Endothelial cell of umbilical vein (primary cell): ENCODE results near the gene EHF. TPM values are rescaled to one million over a fixed set of nuclear protein-coding genes. Genes with fewer than 3 reads are reported as not detected.

Experiments
- BruUV-seq: library from RNA; stranded (reverse); fragments of 400-500 nt; replicated peaks from 2 replicates; lab custom pipeline; 2021; lab: Mats Ljungman, UMichigan
- CTCF ChIA-PET: fragments of 300-600, 350-600 bp; sonication (Branson Sonifier 250); formaldehyde crosslinking; loops from one replicate; lab custom pipeline; 2021; ENCODE audit warnings: antibody characterized with exemption, inconsistent platforms; lab: Charles Lee
- POLR2A ChIA-PET: fragments of 300-600, 350-600 bp; sonication (Branson Sonifier 250); formaldehyde crosslinking; loops from one replicate; lab custom pipeline; 2021; ENCODE audit warnings: antibody characterized with exemption, inconsistent platforms; lab: Charles Lee
- DNase-seq: peaks from one replicate; pipeline ENCODE4 v3.0.0-alpha.2; 2011; ENCODE audit warnings: low read depth, low spot score
- FAIRE-seq: peaks from 2 replicates; lab custom pipeline; 2011; peaks lifted over from hg19 to GRCh38; lab: Jason Lieb, UNC
- H2AFZ ChIP-seq: 2 replicates; pipeline ENCODE4 v1.6.0; 2012; ENCODE audit warnings: low read depth, low read length, control low read depth, inconsistent platforms
- H3K27ac ChIP-seq: 2 replicates; pipeline ENCODE4 v1.5.1; 2011; ENCODE audit warnings: low read depth, mild to moderate bottlenecking, control low read depth, low read length, moderate library complexity; ENCODE audit not compliant: insufficient read depth
- H3K27me3 ChIP-seq, 2 experiments: 2 replicates each; pipeline versions ENCODE4 v1.6.0 to v1.6.1; 2011; ENCODE audit warnings: low read length in 2 of 2, mixed read lengths in 1 of 2; ENCODE audit not compliant: control insufficient read depth in 2 of 2, insufficient read depth in 2 of 2
- H3K36me3 ChIP-seq, 2 experiments: 2 replicates in 1 of 2; 3 replicates in 1 of 2; pipeline ENCODE4 v1.5.1; 2011; ENCODE audit warnings: low read length in 2 of 2, mild to moderate bottlenecking in 1 of 2, moderate library complexity in 1 of 2; ENCODE audit not compliant: control insufficient read depth in 2 of 2, insufficient read depth in 2 of 2; ENCODE audit errors: extremely low read depth in 1 of 2
- H3K4me1 ChIP-seq: 3 replicates; pipeline ENCODE4 v1.5.1; 2011; ENCODE audit warnings: mild to moderate bottlenecking, low read length; ENCODE audit not compliant: control insufficient read depth, insufficient read depth; ENCODE audit errors: extremely low read depth
- H3K4me2 ChIP-seq: 2 replicates; pipeline ENCODE4 v1.6.1; 2011; ENCODE audit warnings: low read length, control low read depth, mixed read lengths; ENCODE audit not compliant: insufficient read depth
- H3K4me3 ChIP-seq, 3 experiments: fragments of 200-600 bp in 1 of 3; sonication (generic), shearing (Covaris generic) in 1 of 3; replicated peaks in 1 of 3; 2 replicates each; pipeline ENCODE4 v1.5.1; 2011 to 2016; ENCODE audit warnings: control low read depth in 3 of 3, low read length in 3 of 3, mild to moderate bottlenecking in 2 of 3, inconsistent platforms in 1 of 3, low read depth in 1 of 3, moderate library complexity in 1 of 3; ENCODE audit not compliant: insufficient read depth in 1 of 3
- H3K79me2 ChIP-seq: 2 replicates; pipeline ENCODE4 v1.6.0; 2012; ENCODE audit warnings: low read length, inconsistent platforms; ENCODE audit not compliant: control insufficient read depth, insufficient read depth
- H3K9ac ChIP-seq: replicated peaks from 2 replicates; pipeline ENCODE3; 2011; ENCODE audit warnings: low read length, control low read depth; ENCODE audit not compliant: insufficient read depth; ENCODE audit errors: extremely low read depth
- H3K9me1 ChIP-seq: replicated peaks from 3 replicates; pipeline ENCODE4 v1.6.0; 2011; ENCODE audit warnings: mild to moderate bottlenecking, low read length; ENCODE audit not compliant: control insufficient read depth, insufficient read depth; ENCODE audit errors: extremely low read depth
- H3K9me3 ChIP-seq: replicated peaks from 2 replicates; pipeline ENCODE4 v1.5.1; 2012; ENCODE audit warnings: low read length, inconsistent platforms; ENCODE audit not compliant: control insufficient read depth, insufficient read depth
- H4K20me1 ChIP-seq: replicated peaks from 2 replicates; pipeline ENCODE3; 2011; ENCODE audit warnings: mild to moderate bottlenecking, low read length; ENCODE audit not compliant: control insufficient read depth, insufficient read depth; ENCODE audit errors: extremely low read depth
- CTCF ChIP-seq, 2 donors: IDR thresholded peaks; 1 replicate in 1 of 2; 2 replicates in 1 of 2; pipeline ENCODE4 v1.5.1; 2011; ENCODE audit warnings: low read length in 2 of 2, mild to moderate bottlenecking in 2 of 2, moderate library complexity in 2 of 2, control low read depth in 1 of 2, inconsistent platforms in 1 of 2, low read depth in 1 of 2; ENCODE audit not compliant: insufficient read depth in 1 of 2; ENCODE audit errors: extremely low read depth in 1 of 2
- EZH2 ChIP-seq: IDR thresholded peaks from 2 replicates; pipeline ENCODE4 v1.6.1; 2012; ENCODE audit warnings: borderline replicate concordance, low read depth, mild to moderate bottlenecking, moderate library complexity, low read length, inconsistent platforms; ENCODE audit not compliant: severe bottlenecking
- FOS ChIP-seq: IDR thresholded peaks from 2 replicates; pipeline ENCODE4 v1.6.1; 2011; ENCODE audit warnings: mild to moderate bottlenecking, low read length, moderate library complexity, borderline replicate concordance; ENCODE audit not compliant: insufficient read depth
- GATA2 ChIP-seq: IDR thresholded peaks from 2 replicates; pipeline ENCODE4 v1.7.0; 2011; ENCODE audit warnings: low read depth, mild to moderate bottlenecking, moderate library complexity, mixed read lengths, low read length; ENCODE audit not compliant: insufficient read length, insufficient read depth
- JUN ChIP-seq: IDR thresholded peaks from 2 replicates; pipeline ENCODE4 v1.6.1; 2011; ENCODE audit warnings: borderline replicate concordance, low read depth; ENCODE audit not compliant: insufficient read length, insufficient read depth
- MYC ChIP-seq: IDR thresholded peaks from one replicate; pipeline ENCODE4 v1.6.1; 2011; ENCODE audit warnings: mild to moderate bottlenecking, low read depth, low read length
- POLR2A ChIP-seq: IDR thresholded peaks from 2 replicates; pipeline ENCODE4 v1.6.1; 2012; ENCODE audit warnings: low read depth, mild to moderate bottlenecking, control low read depth, low read length
- POLR2AphosphoS5 ChIP-seq: IDR thresholded peaks from 2 replicates; pipeline ENCODE4 v1.6.1; 2012; ENCODE audit warnings: low read depth, mild to moderate bottlenecking, control low read depth, low read length, moderate library complexity; ENCODE audit not compliant: insufficient read depth
- dilution Hi-C: fragments of 300-500 bp; cut with MboI; formaldehyde crosslinking; loops from one replicate; pipeline ENCODE4 v1.15.0; 2019; ENCODE audit warnings: low sequenced_read_pairs; ENCODE audit not compliant: extremely low pct_ligation_motif_present
- intact Hi-C: fragments of 100-400 bp; cut with micrococcal nuclease; formaldehyde crosslinking; loops from one replicate; pipeline ENCODE4 v1.10.0; 2022
- polyA plus RNA-seq, 4 experiments: library from polyadenylated mRNA; depleted of rRNA in 3 of 4; stranded (reverse) in 3 of 4; unstranded in 1 of 4; fragments of >200 nt; gene quantifications; 2 replicates each; pipeline versions ENCODE4 v1.2.1 to v1.2.3, GENCODE V29; 2011 to 2012; ENCODE audit warnings: missing spikeins in 1 of 4
- total RNA-seq: library from RNA; stranded (reverse); gene quantifications from 2 replicates; pipeline ENCODE4 v1.2.3, GENCODE V29; 2021
- TF ChIP-seq, protein P1 (sequence below): IDR thresholded peaks from 2 replicates; pipeline ENCODE4 v1.6.1; 2011; ENCODE audit not compliant: insufficient read depth, insufficient read length

Gene EHF
- total and polyA plus RNA-seq, 2 donors (not counting 3 experiments of a cell fraction or from before 2014, with no cell fraction given) = not detected

DNA sequence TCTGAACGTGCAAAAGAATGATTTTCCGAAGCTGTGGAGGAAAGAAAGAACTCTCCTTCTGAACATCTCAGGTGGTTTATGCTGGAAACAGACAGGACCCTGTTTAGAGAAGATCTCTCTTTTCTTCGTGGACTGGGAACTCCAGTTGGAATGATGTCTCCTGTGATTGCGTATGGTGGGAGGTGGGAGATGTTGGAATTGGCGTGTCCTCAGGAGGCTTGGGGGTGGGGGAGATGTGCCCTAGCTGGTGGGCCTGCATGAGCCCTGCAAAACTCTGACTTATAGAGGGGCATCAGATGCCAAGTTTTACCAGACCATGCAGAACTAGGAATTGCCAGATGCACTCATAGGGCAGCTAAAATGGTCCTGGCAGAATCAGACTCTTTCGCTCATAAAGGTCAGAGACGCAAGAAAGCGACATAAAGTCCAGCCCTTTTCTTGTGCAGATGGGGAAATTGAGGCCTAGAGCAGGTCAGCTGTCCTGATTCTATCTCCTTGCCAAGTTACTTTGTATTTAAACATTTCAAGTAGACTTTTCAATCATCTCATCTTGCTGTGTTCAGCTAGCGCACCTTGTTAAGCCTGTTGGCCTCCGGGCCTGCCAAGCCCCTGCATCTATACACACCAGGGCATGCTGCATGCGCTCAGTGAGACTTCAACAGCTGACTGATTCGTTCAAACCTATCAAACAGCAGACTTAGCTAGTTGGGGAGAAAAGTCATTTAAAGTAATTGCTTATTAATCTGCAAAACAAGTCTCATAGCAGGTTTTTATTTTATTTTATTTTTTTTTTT, 34.2 kb upstream of the EHF start:
- Histone ChIP-seq H3K4me2 (no peak overlapping the region), H3K27ac (no peak overlapping the region), H3K4me3 (no peak overlapping the region), H3K4me1 (no peaks in the 10 kb centered on the region), H3K9me1 (no peaks in the 10 kb centered on the region), H4K20me1 (no peaks in the 10 kb centered on the region), H3K9me3 (no peaks in the 10 kb centered on the region), H3K27me3 (peaks cover 3 to 8% of the 10 kb centered on the region in 2 experiments), H3K9ac (no peak overlapping the region), H3K79me2 (no peaks in the 10 kb centered on the region), H2AFZ (no peak overlapping the region), H3K36me3 (no peaks in the 10 kb centered on the region)
- DNase-seq (no peak), FAIRE-seq (no peak)
- ChIA-PET POLR2A (no interaction called here), CTCF (interaction anchor here (0.9 to 3.7 kb wide), 35 partner anchors 8 to 898 kb away, joined by 3 to 90 read pairs (median 5); partner anchors contain the start of genes APIP, ELF5 and PDHX)
- BruUV-seq = no TSS peak
- dilution Hi-C loops (no loop called here), intact Hi-C loops (loop anchor here (1.0 to 10.0 kb wide), 5 partner anchors 204 to 806 kb away; no protein-coding TSS in a partner anchor)
- no peak for TF ChIP-seq EZH2

GRCh38 chr11:34587282-34587677, 33.6 kb upstream of the EHF start:
- no peak overlapping the region for H3K4me2 ChIP-seq
- H3K36me3 ChIP-seq = no peaks in the 10 kb centered on the region
- H2AFZ ChIP-seq = no peak overlapping the region
- H3K79me2 ChIP-seq = no peaks in the 10 kb centered on the region
- H3K9me3 ChIP-seq = no peaks in the 10 kb centered on the region
- H3K27ac ChIP-seq = no peak overlapping the region
- ChIA-PET POLR2A (no interaction called here), CTCF (interaction anchor here (0.6 to 3.7 kb wide), 17 partner anchors 8 to 901 kb away, joined by 3 to 90 read pairs (median 11); partner anchors contain the start of genes APIP and PDHX)
- intact Hi-C loops = loop anchor here (10.0 kb wide), 1 partner anchor 648 kb away; no protein-coding TSS in a partner anchor
- H3K27me3 ChIP-seq = peaks cover 0 to 6% of the 10 kb centered on the region in 2 experiments
- no peaks in the 10 kb centered on the region for H3K9me1 ChIP-seq
- no peak for TF ChIP-seq POLR2A
- TF ChIP-seq FOS = no peak
- no peak for TF ChIP-seq CTCF (IDR thresholded peaks at IDR 0.05; ENCODE audit: extremely low read depth in 1 of 2, insufficient read depth in 1 of 2, low read depth in 1 of 2, low read length in 2 of 2)
- TF ChIP-seq, protein P1, sequence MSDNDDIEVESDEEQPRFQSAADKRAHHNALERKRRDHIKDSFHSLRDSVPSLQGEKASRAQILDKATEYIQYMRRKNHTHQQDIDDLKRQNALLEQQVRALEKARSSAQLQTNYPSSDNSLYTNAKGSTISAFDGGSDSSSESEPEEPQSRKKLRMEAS = no peak
- TF ChIP-seq JUN = no peak
- TF ChIP-seq EZH2 = no peak
- TF ChIP-seq POLR2AphosphoS5 = no peak
- no peak for TF ChIP-seq GATA2
- no peak for TF ChIP-seq MYC
- H4K20me1 ChIP-seq = no peaks in the 10 kb centered on the region
- no peak overlapping the region for H3K9ac ChIP-seq
- no peaks in the 10 kb centered on the region for H3K4me1 ChIP-seq
- H3K4me3 ChIP-seq = no peak overlapping the region
- dilution Hi-C loops = no loop called here
- BruUV-seq = no TSS peak
- DNase-seq = no peak
- no peak for FAIRE-seq
